PFSK-1 (cell line): ENCODE results near the gene RYR1.

Experiments used
- FOXP2 ChIP-seq: optimal IDR thresholded peaks from 2 replicates; pipeline ENCODE3; 2011; ENCODE audit warnings: borderline replicate concordance, control low read depth, inconsistent platforms; ENCODE audit not compliant: insufficient read depth; ENCODE audit errors: extremely low read length, extremely low read depth
- POLR2AphosphoS5 ChIP-seq: IDR thresholded peaks from 2 replicates; pipeline ENCODE4 v1.6.1; 2012; ENCODE audit warnings: low read depth, mild to moderate bottlenecking, control low read depth, low read length, moderate library complexity
- SIN3A ChIP-seq: IDR thresholded peaks from 2 replicates; pipeline ENCODE4 v1.6.1; 2012; ENCODE audit warnings: mild to moderate bottlenecking, low read length, moderate library complexity, borderline replicate concordance; ENCODE audit not compliant: insufficient read depth
- TAF1 ChIP-seq: IDR thresholded peaks from 2 replicates; pipeline ENCODE4 v1.6.1; 2012; ENCODE audit warnings: low read length, control low read depth, borderline replicate concordance; ENCODE audit not compliant: insufficient read depth
- TF ChIP-seq, protein P1 (sequence below), 2 experiments: IDR thresholded peaks; 2 replicates each; pipeline versions ENCODE4 v1.6.1 to v1.8.0; 2011 to 2012; ENCODE audit warnings: low read depth in 2 of 2, low read length in 2 of 2, control low read depth in 1 of 2, inconsistent platforms in 1 of 2, mild to moderate bottlenecking in 1 of 2, moderate library complexity in 1 of 2; ENCODE audit not compliant: insufficient read depth in 1 of 2

The RYR1 gene

DNA sequence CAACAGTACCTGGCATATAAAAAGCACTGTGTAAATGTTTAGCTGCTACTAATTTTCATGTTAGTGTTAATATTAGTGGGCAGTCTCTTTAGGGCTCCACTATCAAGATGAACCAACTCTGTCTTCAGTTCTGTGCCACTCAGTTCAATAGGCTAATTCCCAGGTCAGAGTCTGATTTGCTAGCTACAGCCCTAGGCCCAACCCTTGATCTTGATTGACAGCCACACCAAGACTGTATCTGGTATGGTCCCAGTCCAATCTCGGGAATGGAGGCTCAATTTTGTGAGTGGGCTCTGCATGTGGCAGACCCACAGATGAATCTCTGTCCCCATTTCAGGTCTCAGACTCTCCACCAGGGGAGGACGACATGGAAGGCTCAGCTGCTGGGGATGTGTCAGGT is 138.2 kb downstream of the RYR1 start:
- TF ChIP-seq TAF1: no peak
- TF ChIP-seq POLR2AphosphoS5: no peak
- no peak for TF ChIP-seq FOXP2
- no peak for TF ChIP-seq SIN3A
- TF ChIP-seq, protein P1, sequence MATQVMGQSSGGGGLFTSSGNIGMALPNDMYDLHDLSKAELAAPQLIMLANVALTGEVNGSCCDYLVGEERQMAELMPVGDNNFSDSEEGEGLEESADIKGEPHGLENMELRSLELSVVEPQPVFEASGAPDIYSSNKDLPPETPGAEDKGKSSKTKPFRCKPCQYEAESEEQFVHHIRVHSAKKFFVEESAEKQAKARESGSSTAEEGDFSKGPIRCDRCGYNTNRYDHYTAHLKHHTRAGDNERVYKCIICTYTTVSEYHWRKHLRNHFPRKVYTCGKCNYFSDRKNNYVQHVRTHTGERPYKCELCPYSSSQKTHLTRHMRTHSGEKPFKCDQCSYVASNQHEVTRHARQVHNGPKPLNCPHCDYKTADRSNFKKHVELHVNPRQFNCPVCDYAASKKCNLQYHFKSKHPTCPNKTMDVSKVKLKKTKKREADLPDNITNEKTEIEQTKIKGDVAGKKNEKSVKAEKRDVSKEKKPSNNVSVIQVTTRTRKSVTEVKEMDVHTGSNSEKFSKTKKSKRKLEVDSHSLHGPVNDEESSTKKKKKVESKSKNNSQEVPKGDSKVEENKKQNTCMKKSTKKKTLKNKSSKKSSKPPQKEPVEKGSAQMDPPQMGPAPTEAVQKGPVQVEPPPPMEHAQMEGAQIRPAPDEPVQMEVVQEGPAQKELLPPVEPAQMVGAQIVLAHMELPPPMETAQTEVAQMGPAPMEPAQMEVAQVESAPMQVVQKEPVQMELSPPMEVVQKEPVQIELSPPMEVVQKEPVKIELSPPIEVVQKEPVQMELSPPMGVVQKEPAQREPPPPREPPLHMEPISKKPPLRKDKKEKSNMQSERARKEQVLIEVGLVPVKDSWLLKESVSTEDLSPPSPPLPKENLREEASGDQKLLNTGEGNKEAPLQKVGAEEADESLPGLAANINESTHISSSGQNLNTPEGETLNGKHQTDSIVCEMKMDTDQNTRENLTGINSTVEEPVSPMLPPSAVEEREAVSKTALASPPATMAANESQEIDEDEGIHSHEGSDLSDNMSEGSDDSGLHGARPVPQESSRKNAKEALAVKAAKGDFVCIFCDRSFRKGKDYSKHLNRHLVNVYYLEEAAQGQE (IDR thresholded peaks at IDR 0.05; ENCODE audit: insufficient read depth in 1 of 2, low read depth in 2 of 2, low read length in 2 of 2): no peak

DNA sequence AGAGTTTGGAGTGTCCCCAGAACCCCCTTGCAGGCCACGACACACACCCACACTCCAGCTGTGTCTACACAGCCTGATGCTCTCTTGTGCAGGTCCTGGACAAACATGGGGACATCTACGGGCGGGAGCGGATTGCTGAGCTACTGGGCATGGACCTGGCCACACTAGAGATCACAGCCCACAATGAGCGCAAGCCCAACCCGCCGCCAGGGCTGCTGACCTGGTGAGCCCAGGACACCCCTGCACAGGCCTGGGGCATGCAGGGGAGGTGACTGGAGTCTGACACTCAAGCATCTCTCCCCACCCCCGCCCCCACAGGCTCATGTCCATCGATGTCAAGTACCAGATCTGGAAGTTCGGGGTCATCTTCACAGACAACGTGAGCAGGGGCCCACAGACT is 144.3 kb downstream of the RYR1 start:
- no peak for TF ChIP-seq POLR2AphosphoS5
- TF ChIP-seq SIN3A: no peak

DNA sequence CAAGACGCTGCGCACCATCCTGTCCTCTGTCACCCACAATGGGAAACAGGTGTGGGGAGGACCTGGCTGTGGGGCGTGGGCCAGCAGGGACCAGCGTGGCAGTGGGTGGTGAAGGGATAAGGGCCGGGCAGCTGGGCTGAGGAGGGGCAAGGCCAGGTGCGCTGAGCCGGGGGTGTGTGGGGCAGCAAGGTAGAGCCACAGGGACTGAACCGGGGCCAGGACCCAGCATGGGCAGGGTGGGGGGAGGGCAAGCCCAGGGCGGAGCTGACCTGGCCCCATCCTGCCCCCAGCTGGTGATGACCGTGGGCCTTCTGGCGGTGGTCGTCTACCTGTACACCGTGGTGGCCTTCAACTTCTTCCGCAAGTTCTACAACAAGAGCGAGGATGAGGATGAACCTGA is 146.6 kb downstream of the RYR1 start:
- TF ChIP-seq SIN3A: no peak

DNA sequence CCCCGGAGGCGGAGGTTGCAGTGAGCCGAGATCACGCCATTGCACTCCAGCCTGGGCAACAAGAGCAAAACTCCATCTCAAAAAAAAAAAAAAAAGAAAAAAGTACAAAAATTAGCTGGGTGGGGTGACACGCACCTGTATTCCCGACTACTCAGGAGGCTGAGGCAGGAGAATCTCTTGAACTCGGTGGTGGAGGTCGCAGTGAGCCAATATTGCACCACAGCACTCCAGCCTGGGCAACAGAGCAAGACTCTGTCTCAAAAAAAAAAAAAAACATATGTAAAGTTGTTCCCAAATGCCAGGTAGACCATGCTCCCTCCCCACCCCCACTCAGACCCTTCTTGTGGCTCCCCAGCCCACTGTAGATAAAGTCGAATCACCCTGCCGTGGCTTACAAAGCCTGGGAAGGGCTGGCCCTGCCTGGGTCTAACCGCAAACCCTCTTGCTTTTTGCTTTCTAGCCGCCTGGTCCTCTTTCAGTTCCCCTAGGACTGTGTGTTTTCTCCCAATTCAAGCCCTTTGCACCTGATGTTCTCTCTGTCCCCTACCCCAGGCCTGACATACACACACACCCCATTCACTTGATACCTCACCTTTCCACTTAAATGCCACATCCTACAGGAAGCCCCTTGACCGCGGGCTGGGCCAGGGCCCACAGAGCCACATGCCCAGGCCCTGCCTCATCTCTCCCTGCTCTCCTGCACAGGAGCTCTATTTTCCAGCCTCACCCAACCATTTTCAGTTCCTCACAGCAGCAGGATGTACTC is 149.9 kb downstream of the RYR1 start:
- TF ChIP-seq TAF1: no peak
- TF ChIP-seq FOXP2: no peak
- TF ChIP-seq POLR2AphosphoS5: no peak
- TF ChIP-seq SIN3A: no peak
- TF ChIP-seq, protein P1 (IDR thresholded peaks at IDR 0.05; ENCODE audit: insufficient read depth in 1 of 2, low read depth in 2 of 2, low read length in 2 of 2): no peak

DNA sequence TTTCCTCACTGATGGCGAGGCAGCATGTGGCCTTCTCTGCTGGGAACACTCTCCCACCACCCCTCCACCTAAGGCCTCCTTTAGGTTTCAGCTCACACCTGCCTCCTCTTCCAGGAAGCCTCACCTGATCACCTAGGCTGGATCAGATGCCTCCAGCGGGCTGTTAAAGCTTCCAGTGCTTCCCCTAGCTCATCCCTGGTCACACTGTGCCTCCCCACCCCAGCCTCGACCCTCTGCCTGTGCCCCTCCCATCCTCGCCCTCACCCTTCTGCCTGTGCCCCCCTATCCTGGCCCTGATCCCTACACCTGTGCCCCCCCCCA is 150.5 kb downstream of the RYR1 start:
- TF ChIP-seq, protein P1 (IDR thresholded peaks at IDR 0.05; ENCODE audit: insufficient read depth in 1 of 2, low read depth in 2 of 2, low read length in 2 of 2): no peak
- TF ChIP-seq POLR2AphosphoS5: no peak
- TF ChIP-seq SIN3A: no peak
- no peak for TF ChIP-seq TAF1

DNA sequence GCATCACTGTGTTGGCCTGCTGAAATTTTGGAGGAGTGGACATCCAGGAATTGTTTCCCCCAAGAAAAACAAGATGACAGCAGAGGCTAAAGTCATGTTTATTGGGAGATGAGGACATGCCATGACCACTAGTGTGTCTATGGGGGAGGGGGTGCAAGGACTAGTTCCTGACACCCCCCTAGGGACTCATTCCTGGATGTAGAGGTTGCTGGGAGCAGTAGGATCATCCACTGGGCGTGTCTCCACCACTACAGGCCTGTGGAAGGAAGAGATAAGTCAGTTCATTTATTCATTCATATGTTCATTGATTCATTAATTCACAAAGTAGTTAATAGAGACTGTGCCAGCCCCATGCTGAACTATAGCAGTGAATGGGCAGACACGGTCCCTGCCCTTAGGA is 154.1 kb downstream of the RYR1 start:
- TF ChIP-seq TAF1: no peak
- TF ChIP-seq POLR2AphosphoS5: no peak
- TF ChIP-seq FOXP2: no peak
- no peak for TF ChIP-seq SIN3A
- TF ChIP-seq, protein P1 (IDR thresholded peaks at IDR 0.05; ENCODE audit: insufficient read depth in 1 of 2, low read depth in 2 of 2, low read length in 2 of 2): no peak
